H9 (cell line): ENCODE results near the gene PDGFB. TPM values are rescaled to one million over a fixed set of nuclear protein-coding genes. Genes with fewer than 3 reads are reported as not detected.
A peak's percentile ranks its signal among the peaks of the same experiment; 100 is the strongest.

Source experiments
- DNase-seq: peaks from one replicate; pipeline ENCODE4 v3.0.0-alpha.2; 2017
- H2AFZ ChIP-seq: one replicate; pipeline ENCODE4 v1.6.1; 2013; ENCODE audit warnings: mild to moderate bottlenecking, low read length, control low read depth, moderate library complexity
- H2AK5ac ChIP-seq: 2 replicates; pipeline ENCODE4 v1.6.1; 2013; ENCODE audit warnings: low read length, control low read depth, mixed read lengths; ENCODE audit not compliant: insufficient read length
- H2BK120ac ChIP-seq: one replicate; pipeline ENCODE4 v1.6.1; 2013; ENCODE audit warnings: low read depth, mild to moderate bottlenecking, low read length, control low read depth, inconsistent platforms; ENCODE audit not compliant: poor library complexity, severe bottlenecking
- H2BK12ac ChIP-seq: 2 replicates; pipeline ENCODE4 v1.6.1; 2013; ENCODE audit warnings: low read length, control low read depth, mixed read lengths, low read depth; ENCODE audit not compliant: insufficient read length
- H2BK15ac ChIP-seq: 2 replicates; pipeline ENCODE4 v1.6.1; 2013; ENCODE audit warnings: low read depth, low read length, control low read depth
- H2BK20ac ChIP-seq: one replicate; pipeline ENCODE4 v1.6.1; 2013; ENCODE audit warnings: low read depth, mild to moderate bottlenecking, low read length, control low read depth, inconsistent platforms; ENCODE audit not compliant: poor library complexity, severe bottlenecking
- H2BK5ac ChIP-seq: 2 replicates; pipeline ENCODE4 v1.6.1; 2013; ENCODE audit warnings: low read length, control low read depth, mixed read lengths; ENCODE audit not compliant: insufficient read length
- H3K14ac ChIP-seq: 2 replicates; pipeline ENCODE4 v1.6.1; 2013; ENCODE audit warnings: low read length, control low read depth; ENCODE audit not compliant: insufficient read depth
- H3K18ac ChIP-seq: 2 replicates; pipeline ENCODE4 v1.6.1; 2013; ENCODE audit warnings: low read depth, mild to moderate bottlenecking, mixed read lengths, low read length, control low read depth; ENCODE audit not compliant: insufficient read length
- H3K23ac ChIP-seq: 2 replicates; pipeline ENCODE4 v1.6.1; 2013; ENCODE audit warnings: low read length, control low read depth, mixed read lengths, low read depth; ENCODE audit not compliant: insufficient read length
- H3K23me2 ChIP-seq: 2 replicates; pipeline ENCODE4 v1.6.1; 2013; ENCODE audit warnings: low read depth, mild to moderate bottlenecking, mixed read lengths, low read length, control low read depth; ENCODE audit not compliant: insufficient read length, poor library complexity, severe bottlenecking
- H3K27ac ChIP-seq: 2 replicates; pipeline ENCODE4 v1.5.1; 2013; ENCODE audit warnings: low read length, control low read depth, mixed read lengths, low read depth; ENCODE audit not compliant: insufficient read length
- H3K27me3 ChIP-seq: 2 replicates; pipeline ENCODE4 v1.6.1; 2013; ENCODE audit warnings: low read length, control low read depth, inconsistent platforms; ENCODE audit not compliant: insufficient read depth
- H3K4ac ChIP-seq: 2 replicates; pipeline ENCODE4 v1.6.1; 2013; ENCODE audit warnings: low read depth, mild to moderate bottlenecking, control low read depth, inconsistent platforms, low read length, moderate library complexity
- H3K4me1 ChIP-seq: 2 replicates; pipeline ENCODE4 v1.6.1; 2013; ENCODE audit warnings: low read length, control low read depth, inconsistent platforms; ENCODE audit not compliant: insufficient read depth
- H3K4me2 ChIP-seq: 2 replicates; pipeline ENCODE4 v1.6.1; 2013; ENCODE audit warnings: low read length, control low read depth, mixed read lengths; ENCODE audit not compliant: insufficient read length, insufficient read depth
- H3K56ac ChIP-seq: 2 replicates; pipeline ENCODE4 v1.6.1; 2013; ENCODE audit warnings: low read depth, mild to moderate bottlenecking, mixed read lengths, low read length, control low read depth; ENCODE audit not compliant: insufficient read length
- H3K79me1 ChIP-seq: 2 replicates; pipeline ENCODE4 v1.6.1; 2013; ENCODE audit warnings: low read depth, mild to moderate bottlenecking, moderate library complexity, low read length, control low read depth, inconsistent platforms; ENCODE audit not compliant: insufficient read depth, poor library complexity, severe bottlenecking
- H3K79me2 ChIP-seq: 2 replicates; pipeline ENCODE4 v1.6.1; 2013; ENCODE audit warnings: low read length, control low read depth, inconsistent platforms; ENCODE audit not compliant: insufficient read depth
- H3K9ac ChIP-seq: 2 replicates; pipeline ENCODE4 v1.6.1; 2013; ENCODE audit warnings: low read length, control low read depth, mixed read lengths; ENCODE audit not compliant: insufficient read length; ENCODE audit errors: extremely low read depth
- H3K9me3 ChIP-seq: one replicate; pipeline ENCODE4 v1.6.1; 2013; ENCODE audit warnings: low read depth, low read length, inconsistent platforms; ENCODE audit not compliant: control insufficient read depth
- H3T11ph ChIP-seq: one replicate; pipeline ENCODE4 v1.6.1; 2013; ENCODE audit warnings: mild to moderate bottlenecking, low read length, control low read depth, inconsistent platforms
- H4K20me1 ChIP-seq: one replicate; pipeline ENCODE4 v1.6.1; 2013; ENCODE audit not compliant: control insufficient read depth, insufficient read length, insufficient read depth
- H4K5ac ChIP-seq: 2 replicates; pipeline ENCODE4 v1.6.1; 2013; ENCODE audit warnings: low read depth, mild to moderate bottlenecking, mixed read lengths, low read length, control low read depth; ENCODE audit not compliant: insufficient read length
- H4K8ac ChIP-seq: replicated peaks from 2 replicates; pipeline ENCODE4 v1.6.1; 2013; ENCODE audit warnings: low read length, control low read depth, mixed read lengths, low read depth; ENCODE audit not compliant: insufficient read length
- H4K91ac ChIP-seq: 2 replicates; pipeline ENCODE4 v1.6.1; 2013; ENCODE audit warnings: low read depth, mild to moderate bottlenecking, moderate library complexity, mixed read lengths, low read length, control low read depth; ENCODE audit not compliant: insufficient read length
- H3K27ac Mint-ChIP-seq, 3 experiments: 2 replicates in 2 of 3; 3 replicates in 1 of 3; pipeline ENCODE4 v1.8.0; 2020 to 2021; ENCODE audit warnings: mixed read lengths in 3 of 3, mild to moderate bottlenecking in 1 of 3, moderate library complexity in 1 of 3
- H3K27me3 Mint-ChIP-seq: 2 replicates; pipeline ENCODE4 v1.8.0; 2021; ENCODE audit warnings: low read depth, mild to moderate bottlenecking, moderate library complexity, mixed read lengths
- H3K36me3 Mint-ChIP-seq, 3 experiments: 2 replicates in 2 of 3; 3 replicates in 1 of 3; pipeline ENCODE4 v1.8.0; 2020 to 2021; ENCODE audit warnings: low read depth in 3 of 3, mixed read lengths in 3 of 3; ENCODE audit not compliant: insufficient read depth in 1 of 3
- H3K4me1 Mint-ChIP-seq, 2 experiments: 2 replicates each; pipeline ENCODE4 v1.8.0; 2020; ENCODE audit warnings: mixed read lengths in 2 of 2
- H3K4me3 Mint-ChIP-seq, 2 experiments: 2 replicates in 1 of 2; 3 replicates in 1 of 2; pipeline ENCODE4 v1.8.0; 2020 to 2021; ENCODE audit warnings: mild to moderate bottlenecking in 2 of 2, mixed read lengths in 2 of 2, moderate library complexity in 1 of 2
- H3K9me3 Mint-ChIP-seq, 2 experiments: 2 replicates in 1 of 2; 3 replicates in 1 of 2; pipeline ENCODE4 v1.8.0; 2020; ENCODE audit warnings: mild to moderate bottlenecking in 2 of 2, mixed read lengths in 2 of 2, moderate library complexity in 1 of 2
- CTCF ChIP-seq: fragments of 200-600 bp; sonication (generic); conservative IDR thresholded peaks from 3 replicates; pipeline ENCODE4 v1.8.0; 2021; ENCODE audit warnings: antibody characterized with exemption, mild to moderate bottlenecking
- WGBS: extraction: QIAGEN DNeasy Blood & Tissue Kit; methylation state at CpG from one replicate; pipeline ENCODE4 v1.1.7; 2013; ENCODE audit warnings: missing lambda C conversion rate, low lambda C conversion rate, mixed read lengths; ENCODE audit not compliant: insufficient read length; ENCODE audit errors: extremely low coverage; 5-methylcytosine and 5-hydroxymethylcytosine counted together
- total RNA-seq: library from RNA; stranded (reverse); gene quantifications from 2 replicates; pipeline ENCODE4 v1.2.1, GENCODE V29; 2021

The PDGFB gene
- total RNA-seq, 1 experiment from 2014 or later, result 6.1 TPM

- no CpG with 5 or more reads among the region's 23 CpGs for WGBS
- H2BK20ac ChIP-seq, result no peak overlapping the region
- no peak overlapping the region for H3K27ac ChIP-seq
Observed at GRCh38 chr22:39184586-39185577, 59.9 kb downstream of the PDGFB start.

More at GRCh38 chr22:39184586-39185577, 59.9 kb downstream of the PDGFB start:
- Histone ChIP-seq H3K4me1 (no peaks in the 10 kb centered on the region), H4K20me1 (no peaks in the 10 kb centered on the region), H2BK5ac (no peak overlapping the region), H3K9ac (no peak overlapping the region), H3K56ac (no peak overlapping the region), H2AK5ac (no peak overlapping the region), H4K8ac (no peak overlapping the region), H3K27me3 (no peaks in the 10 kb centered on the region), H3T11ph (no peak overlapping the region), H2BK12ac (no peak overlapping the region), H3K79me2 (no peaks in the 10 kb centered on the region), H2BK120ac (no peak overlapping the region), H2BK15ac (peak overlapping the region; percentile 26; the same call in 1 of the 2 replicates), H3K18ac (peak overlapping the region; percentile 72), H2AFZ (no peak overlapping the region), H3K14ac (no peak overlapping the region; the same call in 1 of the 2 replicates), H3K79me1 (no peaks in the 10 kb centered on the region), H3K23me2 (no peaks in the 10 kb centered on the region), H3K23ac (no peak overlapping the region), H3K4me2 (no peak overlapping the region), H4K5ac (no peak overlapping the region), H4K91ac (peak overlapping the region; percentile 31), H3K4ac (no peak overlapping the region), H3K9me3 (peaks cover 5% of the 10 kb centered on the region)
- H3K27me3 Mint-ChIP-seq, result peaks cover 2% of the 10 kb centered on the region
- H3K9me3 Mint-ChIP-seq, result peaks cover 9 to 14% of the 10 kb centered on the region in 2 experiments; a peak in 4 of 5 replicates
- no peak overlapping the region for H3K4me3 Mint-ChIP-seq
- H3K36me3 Mint-ChIP-seq, result peaks cover 5 to 10% (median 6%) of the 10 kb centered on the region in 3 experiments; a peak in 4 of 7 replicates
- DNase-seq, result no peak
- TF ChIP-seq CTCF, result no peak
- H3K27ac Mint-ChIP-seq, result peak overlapping the region in 1 of 3 experiments; percentile 52; a peak in 1 of 7 replicates
- H3K4me1 Mint-ChIP-seq, result peaks cover 4 to 30% of the 10 kb centered on the region in 2 experiments
